Activated T-helper 2 cell treated with anti-CD3 and anti-CD28 coated beads, Interferon-gamma antibody, Interleukin-2, Interleukin-4, amounts not matched to agents 10 μg/mL and 5 μg/mL and 100 μg/mL, durations not matched to agents 14 hours and 24 hours and 36 hours (primary cell): ENCODE data around the gene ROBO4. TPM values are rescaled to one million over a fixed set of nuclear protein-coding genes. Genes with fewer than 3 reads are reported as not detected.

Source experiments
- DNase-seq: peaks from one replicate; pipeline ENCODE4 v3.0.0; 2021; ENCODE audit warnings: low spot score
- H3K27ac Mint-ChIP-seq: one replicate; pipeline ENCODE4 v1.8.0; 2021; ENCODE audit warnings: mixed read lengths
- H3K27me3 Mint-ChIP-seq: one replicate; pipeline ENCODE4 v1.8.0; 2021; ENCODE audit warnings: low read depth, mixed read lengths
- H3K36me3 Mint-ChIP-seq: one replicate; pipeline ENCODE4 v1.8.0; 2021; ENCODE audit warnings: low read depth, mixed read lengths
- H3K4me1 Mint-ChIP-seq: one replicate; pipeline ENCODE4 v1.8.0; 2021; ENCODE audit warnings: low read depth, mixed read lengths
- H3K4me3 Mint-ChIP-seq: one replicate; pipeline ENCODE4 v1.8.0; 2021; ENCODE audit warnings: low read depth, mild to moderate bottlenecking, moderate library complexity, mixed read lengths
- H3K9me3 Mint-ChIP-seq: one replicate; pipeline ENCODE4 v1.8.0; 2021; ENCODE audit warnings: mixed read lengths
- intact Hi-C: fragments of 100-400 bp; cut with micrococcal nuclease; formaldehyde crosslinking; loops from one replicate; pipeline ENCODE4 v1.15.1; 2023
- total RNA-seq: library from RNA; stranded (reverse); gene quantifications from 2 replicates; pipeline ENCODE4 v1.2.3, GENCODE V29; 2022

Gene ROBO4
- total RNA-seq, 1 donor from 2014 or later: not detected

- intact Hi-C loops: no loop called here
- H3K4me1 Mint-ChIP-seq: peaks cover 10% of the 10 kb centered on the region
- H3K27me3 Mint-ChIP-seq: peaks cover 13% of the 10 kb centered on the region
- H3K27ac Mint-ChIP-seq: no peak overlapping the region
- no peak overlapping the region for H3K4me3 Mint-ChIP-seq
- H3K36me3 Mint-ChIP-seq: no peaks in the 10 kb centered on the region
- H3K9me3 Mint-ChIP-seq: no peaks in the 10 kb centered on the region
- DNase-seq: no peak
These were observed 37.3 kb upstream of the ROBO4 start for GRCh38 chr11:124934862-124935547.

- no peaks in the 10 kb centered on the region for H3K9me3 Mint-ChIP-seq
- no peak for DNase-seq
- no peaks in the 10 kb centered on the region for H3K36me3 Mint-ChIP-seq
- no peak overlapping the region for H3K27ac Mint-ChIP-seq
- H3K4me3 Mint-ChIP-seq: no peak overlapping the region
- H3K4me1 Mint-ChIP-seq: peaks cover 11% of the 10 kb centered on the region
- H3K27me3 Mint-ChIP-seq: peaks cover 1% of the 10 kb centered on the region
- intact Hi-C loops: no loop called here
These were observed 33.1 kb upstream of the ROBO4 start for GRCh38 chr11:124930799-124931198.

- H3K36me3 Mint-ChIP-seq: no peaks in the 10 kb centered on the region
- no peak overlapping the region for H3K4me3 Mint-ChIP-seq
- H3K27me3 Mint-ChIP-seq: peaks cover 2% of the 10 kb centered on the region
- DNase-seq: no peak
- intact Hi-C loops: no loop called here
- H3K9me3 Mint-ChIP-seq: no peaks in the 10 kb centered on the region
- H3K4me1 Mint-ChIP-seq: peaks cover 11% of the 10 kb centered on the region
- H3K27ac Mint-ChIP-seq: no peak overlapping the region
These were observed 31.4 kb upstream of the ROBO4 start for GRCh38 chr11:124928942-124929665.

GRCh38 chr11:124923296-124923695, 25.6 kb upstream of the ROBO4 start:
- Mint-ChIP-seq H3K27me3 (peaks cover 2% of the 10 kb centered on the region), H3K4me1 (peaks cover 10% of the 10 kb centered on the region), H3K4me3 (no peak overlapping the region), H3K9me3 (no peaks in the 10 kb centered on the region), H3K36me3 (no peaks in the 10 kb centered on the region), H3K27ac (no peak overlapping the region)
- no peak for DNase-seq
- intact Hi-C loops: no loop called here

- Mint-ChIP-seq H3K4me1 (peaks cover 10% of the 10 kb centered on the region), H3K4me3 (no peak overlapping the region), H3K9me3 (no peaks in the 10 kb centered on the region), H3K27ac (no peak overlapping the region), H3K27me3 (peaks cover 4% of the 10 kb centered on the region), H3K36me3 (no peaks in the 10 kb centered on the region)
- no peak for DNase-seq
- intact Hi-C loops: no loop called here
These were observed 25.2 kb upstream of the ROBO4 start for GRCh38 chr11:124922831-124923230.

- Mint-ChIP-seq H3K9me3 (no peaks in the 10 kb centered on the region), H3K27ac (no peak overlapping the region), H3K4me1 (peaks cover 10% of the 10 kb centered on the region), H3K36me3 (no peaks in the 10 kb centered on the region), H3K4me3 (peak overlapping the region; percentile 47), H3K27me3 (peaks cover 5% of the 10 kb centered on the region)
- intact Hi-C loops: no loop called here
- peak; percentile 63 for DNase-seq
These were observed 23.4 kb upstream of the ROBO4 start for GRCh38 chr11:124920870-124921609.

- peaks cover 10% of the 10 kb centered on the region for H3K4me1 Mint-ChIP-seq
- DNase-seq: no peak
- H3K27ac Mint-ChIP-seq: no peak overlapping the region
- no peaks in the 10 kb centered on the region for H3K36me3 Mint-ChIP-seq
- no peaks in the 10 kb centered on the region for H3K9me3 Mint-ChIP-seq
- intact Hi-C loops: no loop called here
- H3K4me3 Mint-ChIP-seq: no peak overlapping the region
- H3K27me3 Mint-ChIP-seq: peaks cover 7% of the 10 kb centered on the region
These were observed 22.7 kb upstream of the ROBO4 start for GRCh38 chr11:124920356-124920755.

GRCh38 chr11:124919898-124920297, 22.2 kb upstream of the ROBO4 start:
- Mint-ChIP-seq H3K4me1 (peaks cover 10% of the 10 kb centered on the region), H3K9me3 (no peaks in the 10 kb centered on the region), H3K27ac (no peak overlapping the region), H3K27me3 (peaks cover 8% of the 10 kb centered on the region), H3K36me3 (no peaks in the 10 kb centered on the region), H3K4me3 (no peak overlapping the region)
- no peak for DNase-seq
- intact Hi-C loops: no loop called here

- intact Hi-C loops: no loop called here
- Mint-ChIP-seq H3K4me3 (no peak within 1 kb of the TSS), H3K4me1 (peaks cover 10% of the 10 kb centered on the region), H3K36me3 (no peaks in the 10 kb centered on the region), H3K9me3 (no peaks in the 10 kb centered on the region), H3K27ac (no peak within 1 kb of the TSS), H3K27me3 (peaks cover 12% of the 10 kb centered on the region)
- DNase-seq: no peak
These were observed 21.3 kb upstream of the ROBO4 start, which contains the start of gene HEPN1 for GRCh38 chr11:124918950-124919349. TSS of gene HEPN1 (plus strand) at chr11:124919250.

GRCh38 chr11:124917115-124917637, 19.5 kb upstream of the ROBO4 start:
- no peak for DNase-seq
- Mint-ChIP-seq H3K4me3 (no peak overlapping the region), H3K4me1 (no peaks in the 10 kb centered on the region), H3K27ac (no peak overlapping the region), H3K27me3 (peaks cover 12% of the 10 kb centered on the region), H3K36me3 (no peaks in the 10 kb centered on the region), H3K9me3 (peaks cover 7% of the 10 kb centered on the region)
- intact Hi-C loops: no loop called here

- H3K9me3 Mint-ChIP-seq: peaks cover 14% of the 10 kb centered on the region
- no peak for DNase-seq
- H3K4me3 Mint-ChIP-seq: no peak overlapping the region
- H3K4me1 Mint-ChIP-seq: no peaks in the 10 kb centered on the region
- intact Hi-C loops: no loop called here
- no peak overlapping the region for H3K27ac Mint-ChIP-seq
- H3K27me3 Mint-ChIP-seq: peaks cover 12% of the 10 kb centered on the region
- no peaks in the 10 kb centered on the region for H3K36me3 Mint-ChIP-seq
These were observed 18.7 kb upstream of the ROBO4 start for GRCh38 chr11:124916370-124916710.

- DNase-seq: no peak
- Mint-ChIP-seq H3K27me3 (peaks cover 12% of the 10 kb centered on the region), H3K9me3 (peaks cover 15% of the 10 kb centered on the region), H3K4me3 (no peak overlapping the region), H3K27ac (no peak overlapping the region), H3K4me1 (no peaks in the 10 kb centered on the region), H3K36me3 (no peaks in the 10 kb centered on the region)
- intact Hi-C loops: no loop called here
These were observed 18.1 kb upstream of the ROBO4 start for GRCh38 chr11:124915541-124916369.
